H1 (cell line): Measurements from ENCODE around the gene ZNF473.
"Not testable (repeated sequence)": the region's sequence is repeated elsewhere in the genome, so short reads cannot be mapped to it uniquely, and the experiment has no call there.

ENCODE experiments used
- EP300 ChIP-seq, 2 experiments: IDR thresholded peaks; 1 replicate in 1 of 2; 2 replicates in 1 of 2; pipeline ENCODE4 v1.6.1; 2011 to 2012; ENCODE audit warnings: low read depth in 2 of 2, low read length in 2 of 2, mild to moderate bottlenecking in 2 of 2, borderline replicate concordance in 1 of 2, inconsistent platforms in 1 of 2, moderate library complexity in 1 of 2
- EZH2 ChIP-seq: fragments of 200-600 bp; sonication (generic); IDR thresholded peaks from 2 replicates; pipeline ENCODE4 v1.7.1; 2012; ENCODE audit warnings: low read depth, mild to moderate bottlenecking, moderate library complexity, low read length, inconsistent platforms; ENCODE audit not compliant: severe bottlenecking
- JUN ChIP-seq: IDR thresholded peaks from 2 replicates; pipeline ENCODE4 v1.6.1; 2011; ENCODE audit warnings: low read depth, mild to moderate bottlenecking, improper control_type of control experiment, low read length
- NRF1 ChIP-seq: IDR thresholded peaks from 2 replicates; pipeline ENCODE4 v1.6.1; 2011; ENCODE audit warnings: mild to moderate bottlenecking, low read depth, low read length, improper control_type of control experiment
- POLR2A ChIP-seq, 2 experiments: IDR thresholded peaks; 1 replicate in 1 of 2; 2 replicates in 1 of 2; pipeline ENCODE4 v1.6.1; 2011; ENCODE audit warnings: low read depth in 2 of 2, low read length in 2 of 2, mild to moderate bottlenecking in 2 of 2; ENCODE audit errors: control extremely low read depth in 1 of 2
- TF ChIP-seq, protein P1 (sequence below), 3 experiments: IDR thresholded peaks; 1 replicate in 2 of 3; 2 replicates in 1 of 3; pipeline versions ENCODE4 v1.5.1 to v1.6.1; 2011; ENCODE audit warnings: low read length in 3 of 3, mild to moderate bottlenecking in 3 of 3, inconsistent platforms in 2 of 3, low read depth in 1 of 3, moderate library complexity in 1 of 3; ENCODE audit not compliant: insufficient read depth in 1 of 3; ENCODE audit errors: control extremely low read depth in 1 of 3

- TF ChIP-seq POLR2A (IDR thresholded peaks at IDR 0.05; ENCODE audit: control extremely low read depth in 1 of 2, low read depth in 2 of 2, low read length in 2 of 2); JUN; EP300 (IDR thresholded peaks at IDR 0.05; ENCODE audit: borderline replicate concordance in 1 of 2, low read depth in 2 of 2, low read length in 2 of 2); NRF1; EZH2: not testable (repeated sequence)
- TF ChIP-seq, protein P1, sequence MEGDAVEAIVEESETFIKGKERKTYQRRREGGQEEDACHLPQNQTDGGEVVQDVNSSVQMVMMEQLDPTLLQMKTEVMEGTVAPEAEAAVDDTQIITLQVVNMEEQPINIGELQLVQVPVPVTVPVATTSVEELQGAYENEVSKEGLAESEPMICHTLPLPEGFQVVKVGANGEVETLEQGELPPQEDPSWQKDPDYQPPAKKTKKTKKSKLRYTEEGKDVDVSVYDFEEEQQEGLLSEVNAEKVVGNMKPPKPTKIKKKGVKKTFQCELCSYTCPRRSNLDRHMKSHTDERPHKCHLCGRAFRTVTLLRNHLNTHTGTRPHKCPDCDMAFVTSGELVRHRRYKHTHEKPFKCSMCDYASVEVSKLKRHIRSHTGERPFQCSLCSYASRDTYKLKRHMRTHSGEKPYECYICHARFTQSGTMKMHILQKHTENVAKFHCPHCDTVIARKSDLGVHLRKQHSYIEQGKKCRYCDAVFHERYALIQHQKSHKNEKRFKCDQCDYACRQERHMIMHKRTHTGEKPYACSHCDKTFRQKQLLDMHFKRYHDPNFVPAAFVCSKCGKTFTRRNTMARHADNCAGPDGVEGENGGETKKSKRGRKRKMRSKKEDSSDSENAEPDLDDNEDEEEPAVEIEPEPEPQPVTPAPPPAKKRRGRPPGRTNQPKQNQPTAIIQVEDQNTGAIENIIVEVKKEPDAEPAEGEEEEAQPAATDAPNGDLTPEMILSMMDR (IDR thresholded peaks at IDR 0.05; ENCODE audit: control extremely low read depth in 1 of 3, insufficient read depth in 1 of 3, low read depth in 1 of 3, low read length in 3 of 3) = not testable (repeated sequence)
Measured at GRCh38 chr19:50098892-50099291, 73.1 kb downstream of the ZNF473 start.
